Measurements from ENCODE around the gene AVL9.

Gene AVL9

GRCh38 chr7:32539366-32539765 lies 44.1 kb downstream of the AVL9 start:
- TF ChIP-seq GATA3 (IDR thresholded peaks at IDR 0.05; ENCODE audit: low read depth, low read length) (no peak), GATA2 (IDR thresholded peaks at IDR 0.05; ENCODE audit: low read depth, low read length) (no peak)

DNA sequence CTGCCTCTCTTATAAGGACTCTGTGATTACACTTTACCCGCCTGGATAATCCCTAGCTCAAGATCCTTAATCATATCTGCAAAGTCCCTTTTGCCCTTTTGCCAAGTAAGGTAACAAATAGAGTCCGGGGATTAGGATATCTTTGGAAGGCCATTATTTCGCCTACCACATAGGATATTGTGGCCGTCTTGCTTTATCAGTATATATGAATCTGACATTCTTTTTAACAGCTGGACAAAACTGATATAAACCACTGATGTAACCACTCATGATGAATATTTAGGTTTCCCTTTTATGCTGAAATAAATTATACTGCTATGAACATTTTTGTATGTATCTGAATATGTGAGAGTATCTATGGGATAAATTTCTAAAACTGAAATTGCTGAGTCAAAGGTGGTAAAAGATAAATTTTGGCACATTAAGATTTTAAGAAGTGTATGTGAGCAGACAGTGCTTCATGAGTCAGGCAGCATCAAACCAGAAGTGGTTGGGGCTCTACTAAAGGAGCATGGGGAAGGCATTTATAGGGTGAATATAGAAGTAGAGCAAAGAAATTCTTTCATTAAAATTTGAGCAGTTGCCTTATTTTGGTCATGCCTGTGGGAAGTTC lies 44.7 kb downstream of the AVL9 start:
- no peak for TF ChIP-seq GATA2 (IDR thresholded peaks at IDR 0.05; ENCODE audit: low read depth, low read length)
- no peak for TF ChIP-seq GATA3 (IDR thresholded peaks at IDR 0.05; ENCODE audit: low read depth, low read length)

GRCh38 chr7:32542595-32542994 lies 47.3 kb downstream of the AVL9 start:
- TF ChIP-seq GATA3 (IDR thresholded peaks at IDR 0.05; ENCODE audit: low read depth, low read length) (no peak), GATA2 (IDR thresholded peaks at IDR 0.05; ENCODE audit: low read depth, low read length) (no peak)

GRCh38 chr7:32559480-32559879 lies 64.2 kb downstream of the AVL9 start:
- TF ChIP-seq GATA2 (IDR thresholded peaks at IDR 0.05; ENCODE audit: low read depth, low read length) = no peak
- no peak for TF ChIP-seq GATA3 (IDR thresholded peaks at IDR 0.05; ENCODE audit: low read depth, low read length)

- TF ChIP-seq GATA3 (IDR thresholded peaks at IDR 0.05; ENCODE audit: low read depth, low read length) = no peak
- no peak for TF ChIP-seq GATA2 (IDR thresholded peaks at IDR 0.05; ENCODE audit: low read depth, low read length)
These were observed 64.8 kb downstream of the AVL9 start for GRCh38 chr7:32560075-32560474.

GRCh38 chr7:32561613-32562012 lies 66.3 kb downstream of the AVL9 start:
- no peak for TF ChIP-seq GATA3 (IDR thresholded peaks at IDR 0.05; ENCODE audit: low read depth, low read length)
- no peak for TF ChIP-seq GATA2 (IDR thresholded peaks at IDR 0.05; ENCODE audit: low read depth, low read length)

DNA sequence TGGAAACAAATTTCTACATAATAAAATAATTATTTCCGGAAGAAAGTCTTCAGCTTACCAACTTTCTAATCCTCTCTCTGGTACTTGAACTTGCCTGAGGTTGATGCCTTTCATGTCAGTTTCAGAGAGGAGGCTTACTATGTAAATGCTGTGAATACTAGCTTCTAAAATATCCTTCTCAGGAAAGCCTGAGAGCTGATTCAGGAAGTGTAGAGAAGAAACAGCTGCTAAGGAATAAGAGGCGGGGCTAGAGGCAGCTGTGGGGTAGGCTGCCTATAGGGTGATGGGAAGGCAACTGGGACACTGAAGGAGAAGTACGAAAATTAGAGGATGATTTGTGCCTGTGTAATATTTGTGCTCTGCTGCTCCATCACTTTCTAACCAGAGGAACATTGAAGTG lies 69.3 kb downstream of the AVL9 start:
- no peak for TF ChIP-seq GATA2 (IDR thresholded peaks at IDR 0.05; ENCODE audit: low read depth, low read length)
- no peak for TF ChIP-seq GATA3 (IDR thresholded peaks at IDR 0.05; ENCODE audit: low read depth, low read length)

GRCh38 chr7:32569388-32570289 lies 74.3 kb downstream of the AVL9 start:
- TF ChIP-seq GATA2 (IDR thresholded peaks at IDR 0.05; ENCODE audit: low read depth, low read length) (no peak), GATA3 (IDR thresholded peaks at IDR 0.05; ENCODE audit: low read depth, low read length) (no peak)

DNA sequence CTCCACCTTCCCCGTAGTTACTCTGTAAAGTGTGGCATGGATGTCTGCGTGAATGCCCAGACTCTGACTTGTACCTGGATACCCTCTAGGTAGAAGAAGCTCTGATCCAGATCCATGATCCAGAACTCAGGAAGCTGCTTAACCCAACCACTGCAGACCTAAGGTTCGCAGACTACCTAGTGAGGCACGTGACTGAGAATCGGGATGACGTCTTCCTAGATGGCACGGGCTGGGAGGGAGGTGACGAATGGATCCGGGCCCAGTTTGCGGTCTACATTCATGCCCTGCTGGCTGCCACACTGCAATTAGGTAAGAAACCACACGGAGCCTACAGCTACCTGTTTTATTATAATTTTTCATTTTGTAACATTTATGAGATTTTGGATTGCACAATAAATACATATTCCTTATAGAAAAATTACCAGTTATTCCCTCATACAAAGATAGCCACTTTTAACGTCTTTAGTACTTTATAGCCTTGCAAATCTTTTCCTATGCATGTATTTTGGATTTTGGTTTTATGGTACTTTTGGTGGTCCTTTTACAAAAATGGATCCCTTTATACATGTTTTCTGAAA lies 77.9 kb downstream of the AVL9 start:
- TF ChIP-seq GATA2 (IDR thresholded peaks at IDR 0.05; ENCODE audit: low read depth, low read length) = no peak
- TF ChIP-seq GATA3 (IDR thresholded peaks at IDR 0.05; ENCODE audit: low read depth, low read length) = no peak

- TF ChIP-seq GATA2 (IDR thresholded peaks at IDR 0.05; ENCODE audit: low read depth, low read length) (no peak), GATA3 (IDR thresholded peaks at IDR 0.05; ENCODE audit: low read depth, low read length) (no peak)
These were observed 79.3 kb downstream of the AVL9 start for GRCh38 chr7:32574626-32575025.

- peak; percentile 90 for TF ChIP-seq GATA2 (IDR thresholded peaks at IDR 0.05; ENCODE audit: low read depth, low read length)
- peak; percentile 86 for TF ChIP-seq GATA3 (IDR thresholded peaks at IDR 0.05; ENCODE audit: low read depth, low read length)
These were observed 82.1 kb downstream of the AVL9 start for GRCh38 chr7:32577421-32577820.

DNA sequence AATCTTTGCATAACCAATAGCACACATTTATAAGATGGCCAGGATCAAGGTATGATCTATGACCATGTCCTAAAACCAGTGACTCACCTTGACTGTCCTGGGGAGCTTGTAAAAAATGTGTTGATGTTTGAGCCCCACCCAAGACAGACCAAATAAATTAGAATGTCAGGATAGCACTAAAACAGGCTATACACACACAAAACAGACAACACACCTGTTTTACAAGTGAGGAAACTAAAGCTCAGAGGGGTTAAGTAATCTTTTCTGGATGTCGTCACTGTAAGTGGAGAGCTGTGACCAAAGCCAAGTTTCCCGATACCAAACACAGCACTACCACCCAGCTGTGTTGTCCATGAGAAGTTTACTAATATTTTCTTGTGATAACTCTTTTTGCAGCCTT lies 84.5 kb downstream of the AVL9 start:
- TF ChIP-seq GATA3 (IDR thresholded peaks at IDR 0.05; ENCODE audit: low read depth, low read length) = no peak
- TF ChIP-seq GATA2 (IDR thresholded peaks at IDR 0.05; ENCODE audit: low read depth, low read length) = no peak

DNA sequence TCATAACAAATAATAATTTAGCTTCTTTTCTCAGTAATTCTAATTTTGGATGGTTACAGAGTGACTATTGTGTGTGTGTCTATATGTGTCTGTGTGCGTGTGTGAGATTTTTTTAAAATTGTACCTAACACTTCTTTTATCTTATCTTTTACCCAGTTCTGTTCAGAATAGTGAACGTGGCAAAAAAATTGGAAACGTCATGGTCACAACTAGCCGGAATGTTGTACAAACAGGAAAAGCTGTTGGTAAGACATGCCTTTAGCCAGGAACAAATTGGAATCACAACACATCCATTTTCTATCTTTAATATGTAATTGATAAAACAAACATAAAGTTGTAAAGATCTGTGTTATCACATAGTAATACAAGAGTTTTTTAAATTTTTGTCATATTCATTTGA lies 85.4 kb downstream of the AVL9 start:
- TF ChIP-seq GATA2 (IDR thresholded peaks at IDR 0.05; ENCODE audit: low read depth, low read length) (no peak), GATA3 (IDR thresholded peaks at IDR 0.05; ENCODE audit: low read depth, low read length) (no peak)

DNA sequence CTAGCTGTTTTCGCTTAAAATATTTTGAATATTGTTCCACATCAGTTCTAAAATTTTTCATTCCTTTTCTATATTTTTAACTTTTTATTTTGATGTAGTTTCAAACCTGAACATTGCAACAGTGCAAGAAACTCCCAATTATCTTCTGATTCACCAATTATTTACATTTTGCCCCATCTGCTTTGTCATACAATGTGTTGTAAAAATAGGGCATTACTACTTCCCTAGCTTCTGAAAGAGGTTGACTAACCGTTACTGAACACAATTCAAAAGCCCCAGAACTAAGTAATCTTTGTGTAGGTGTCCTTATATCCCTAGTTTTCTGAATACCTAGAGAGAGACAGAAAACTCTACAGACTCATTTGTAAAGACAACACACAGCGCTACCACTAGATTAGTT lies 86.7 kb downstream of the AVL9 start:
- TF ChIP-seq GATA2 (IDR thresholded peaks at IDR 0.05; ENCODE audit: low read depth, low read length) (no peak), GATA3 (IDR thresholded peaks at IDR 0.05; ENCODE audit: low read depth, low read length) (no peak)

DNA sequence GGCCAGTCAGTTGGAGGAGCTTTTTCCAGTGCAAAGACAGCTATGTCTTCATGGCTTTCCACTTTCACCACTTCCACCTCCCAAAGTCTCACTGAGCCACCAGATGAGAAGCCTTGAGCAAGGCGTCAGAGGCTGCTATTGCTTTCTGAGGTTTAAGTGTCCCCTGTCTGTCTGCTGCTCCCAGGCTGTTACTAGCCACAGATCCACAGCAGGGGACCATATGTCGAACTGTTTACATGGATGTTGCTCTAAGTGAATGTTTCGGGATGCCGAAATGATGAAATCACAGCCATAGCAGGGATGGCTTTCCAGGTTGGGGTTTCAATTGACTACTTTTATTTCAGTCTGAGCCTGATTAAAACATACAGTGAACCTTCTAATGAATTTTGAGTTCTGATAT lies 88.5 kb downstream of the AVL9 start:
- TF ChIP-seq GATA2 (IDR thresholded peaks at IDR 0.05; ENCODE audit: low read depth, low read length) (no peak), GATA3 (IDR thresholded peaks at IDR 0.05; ENCODE audit: low read depth, low read length) (no peak)

Data from SH-SY5Y (cell line).